Fibroblast of lung (primary cell): ENCODE results near the gene HKDC1. TPM values are rescaled to one million over a fixed set of nuclear protein-coding genes. Genes with fewer than 3 reads are reported as not detected.

ENCODE experiments used
- DNase-seq, 2 donors: peaks; one replicate each; pipeline versions ENCODE4 v3.0.0 to v3.0.0-alpha.2; 2010; ENCODE audit warnings: low read depth in 2 of 2
- H2AFZ ChIP-seq: 2 replicates; pipeline ENCODE4 v1.5.1; 2012; ENCODE audit warnings: low read length, control low read depth, inconsistent platforms
- H3K27ac ChIP-seq: 2 replicates; pipeline ENCODE4 v1.5.1; 2011; ENCODE audit warnings: low read length, control low read depth; ENCODE audit not compliant: insufficient read depth
- H3K27me3 ChIP-seq: 2 replicates; pipeline ENCODE4 v1.5.1; 2011; ENCODE audit warnings: mild to moderate bottlenecking, low read length; ENCODE audit not compliant: control insufficient read depth, insufficient read depth
- H3K36me3 ChIP-seq: 2 replicates; pipeline ENCODE4 v1.5.1; 2011; ENCODE audit warnings: low read length; ENCODE audit not compliant: control insufficient read depth, insufficient read depth
- H3K4me1 ChIP-seq: 2 replicates; pipeline ENCODE4 v1.5.1; 2011; ENCODE audit warnings: low read length; ENCODE audit not compliant: control insufficient read depth, insufficient read depth; ENCODE audit errors: extremely low read depth
- H3K4me2 ChIP-seq: 2 replicates; pipeline ENCODE4 v1.5.1; 2011; ENCODE audit warnings: low read length, control low read depth; ENCODE audit not compliant: insufficient read depth; ENCODE audit errors: extremely low read depth
- H3K4me3 ChIP-seq, 4 experiments: fragments of 200-600 bp in 1 of 4; sonication (generic) in 1 of 4; replicated peaks in 1 of 4; 2 replicates each; pipeline ENCODE4 v1.5.1; 2011 to 2016; ENCODE audit warnings: low read length in 4 of 4, low read depth in 3 of 4, mild to moderate bottlenecking in 3 of 4, control low read depth in 2 of 4, inconsistent platforms in 1 of 4, mixed read lengths in 1 of 4; ENCODE audit not compliant: insufficient read depth in 1 of 4; ENCODE audit errors: control extremely low read depth in 1 of 4
- H3K79me2 ChIP-seq: 2 replicates; pipeline ENCODE4 v1.5.1; 2012; ENCODE audit warnings: mild to moderate bottlenecking, low read length, inconsistent platforms; ENCODE audit not compliant: control insufficient read depth, insufficient read depth
- H3K9ac ChIP-seq: 2 replicates; pipeline ENCODE4 v1.5.1; 2011; ENCODE audit warnings: mild to moderate bottlenecking, low read length, control low read depth; ENCODE audit not compliant: insufficient read depth
- H3K9me3 ChIP-seq: 2 replicates; pipeline ENCODE4 v1.5.1; 2012; ENCODE audit warnings: low read depth, low read length; ENCODE audit not compliant: control insufficient read depth, insufficient read depth
- H4K20me1 ChIP-seq: 2 replicates; pipeline ENCODE4 v1.5.1; 2011; ENCODE audit warnings: low read length; ENCODE audit not compliant: control insufficient read depth, insufficient read depth; ENCODE audit errors: extremely low read depth
- CTCF ChIP-seq, 2 donors: IDR thresholded peaks in 1 of 2; conservative IDR thresholded peaks in 1 of 2; 1 replicate in 1 of 2; 2 replicates in 1 of 2; pipeline ENCODE4 v1.5.1; 2011 to 2012; ENCODE audit warnings: low read length in 2 of 2, control low read depth in 1 of 2, inconsistent platforms in 1 of 2, low read depth in 1 of 2, mild to moderate bottlenecking in 1 of 2
- EZH2 ChIP-seq: IDR thresholded peaks from 2 replicates; pipeline ENCODE4 v1.5.1; 2012; ENCODE audit warnings: low read length, control low read depth, mild to moderate bottlenecking; ENCODE audit errors: missing control alignments
- polyA plus RNA-seq, 2 donors: library from polyadenylated mRNA; depleted of rRNA in 1 of 2; stranded (reverse) in 1 of 2; unstranded in 1 of 2; fragments of >200 nt; gene quantifications; 2 replicates each; pipeline ENCODE4 v1.2.1, GENCODE V29; 2011 to 2012; ENCODE audit warnings: missing spikeins in 1 of 2
- total RNA-seq: library from RNA; depleted of rRNA; stranded (reverse); fragments of >200 nt; gene quantifications from 2 replicates; pipeline ENCODE4 v1.2.1, GENCODE V29; 2014

The HKDC1 gene
- total and polyA plus RNA-seq, 2 donors (not counting 1 experiment from before 2014, with no cell fraction given) = 0.12 to 1.8 TPM

DNA sequence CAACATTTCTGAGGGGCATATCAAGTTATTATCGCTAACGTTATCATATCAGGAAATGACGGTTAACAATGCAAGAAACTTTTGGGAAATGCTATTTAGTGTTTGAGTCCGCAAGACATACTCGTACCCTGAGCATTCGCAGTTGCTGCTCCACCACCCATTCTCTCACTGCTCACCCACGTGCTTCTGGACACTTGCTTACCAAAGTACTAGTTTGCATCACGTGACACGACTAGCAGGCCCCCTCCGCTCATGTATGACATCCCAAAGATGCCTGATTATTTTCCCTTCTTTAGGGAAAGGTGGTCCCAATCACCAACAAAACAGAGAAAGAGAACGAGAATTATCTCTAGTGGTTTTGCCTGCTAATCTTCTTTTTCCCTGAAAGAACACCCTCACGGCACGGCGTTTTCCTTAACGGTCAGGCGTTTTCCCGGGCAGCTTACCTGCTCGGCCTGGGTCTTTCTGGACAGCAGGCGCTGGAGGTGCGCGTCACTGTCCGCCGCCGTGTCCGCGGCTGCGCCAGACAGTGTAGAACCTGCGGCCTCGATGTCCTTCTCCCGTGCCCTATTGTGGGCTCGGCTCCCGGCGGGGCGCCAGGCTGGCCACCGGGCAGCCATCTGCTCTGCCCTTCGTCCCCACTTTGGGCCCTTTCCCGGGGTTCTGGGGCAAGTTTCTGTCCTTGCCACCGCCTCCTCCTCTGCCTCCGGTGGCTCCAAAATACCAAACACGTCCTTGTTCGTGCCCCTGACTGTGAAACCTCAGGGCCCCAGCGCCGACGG, 40.2 kb upstream of the HKDC1 start, which contains the start of gene SUPV3L1:
Gene SUPV3L1, plus strand, starts transcription at position 492 of the 782 bp plus-strand sequence. Its CDS starts 58 bp downstream, at position 550.
- peak within 1 kb of the TSS; percentile 85 for H2AFZ ChIP-seq
- H3K4me3 ChIP-seq = peak within 1 kb of the TSS; percentile 67 to 99 (median 96)

GRCh38 chr10:69180525-69181204, 39.5 kb upstream of the HKDC1 start:
- no peak for TF ChIP-seq EZH2
- no peak for TF ChIP-seq CTCF (conservative IDR thresholded peaks at IDR 0.05 in 1 of 2, IDR thresholded peaks at IDR 0.05 in 1 of 2; ENCODE audit: low read depth in 1 of 2, low read length in 2 of 2)
- DNase-seq = peak in 1 of 2 donors; percentile 37

More for the DNA sequence above, 40.2 kb upstream of the HKDC1 start, which contains the start of gene SUPV3L1:
- H3K27ac ChIP-seq = peak within 1 kb of the TSS; percentile 97
- peaks cover 39% of the 10 kb centered on the region for H3K79me2 ChIP-seq
- TF ChIP-seq CTCF (conservative IDR thresholded peaks at IDR 0.05 in 1 of 2, IDR thresholded peaks at IDR 0.05 in 1 of 2; ENCODE audit: low read depth in 1 of 2, low read length in 2 of 2) (no peak), EZH2 (no peak)
- H4K20me1 ChIP-seq = no peaks in the 10 kb centered on the region
- peak within 1 kb of the TSS; percentile 99 for H3K4me2 ChIP-seq
- peaks cover 12% of the 10 kb centered on the region for H3K4me1 ChIP-seq
- no peaks in the 10 kb centered on the region for H3K9me3 ChIP-seq
- peak within 1 kb of the TSS; percentile 88 for H3K9ac ChIP-seq
- peak; percentile 98 to 99 for DNase-seq
- H3K27me3 ChIP-seq = no peaks in the 10 kb centered on the region
- H3K36me3 ChIP-seq = peaks cover 2% of the 10 kb centered on the region

DNA sequence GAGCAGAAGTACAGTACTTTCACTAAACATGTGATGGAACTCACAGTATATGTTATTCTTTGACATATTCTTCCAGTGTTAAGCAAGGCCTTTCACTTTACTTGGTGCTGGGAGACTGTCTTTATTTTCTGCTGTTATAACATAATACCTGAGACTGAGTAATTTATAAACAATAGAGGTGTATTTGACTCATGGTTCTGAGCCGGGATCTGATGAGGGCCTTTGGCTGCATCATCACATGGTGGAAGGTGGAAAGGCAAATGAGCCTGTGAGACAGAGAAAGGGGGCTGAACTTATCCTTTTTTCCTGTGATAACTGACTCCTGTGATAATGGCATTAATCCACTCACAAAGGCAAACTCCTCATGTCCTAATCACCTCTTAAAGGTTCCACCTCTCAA, 38.7 kb upstream of the HKDC1 start:
- DNase-seq = no peak
- Histone ChIP-seq H3K9ac (peak overlapping the region; percentile 88), H3K36me3 (peaks cover 2% of the 10 kb centered on the region), H3K4me3 (peak overlapping the region; percentile 67 to 99 (median 96)), H3K27ac (peak overlapping the region; percentile 97), H2AFZ (no peak overlapping the region), H3K4me2 (peak overlapping the region; percentile 99), H3K9me3 (no peaks in the 10 kb centered on the region), H3K27me3 (no peaks in the 10 kb centered on the region), H3K79me2 (peaks cover 43% of the 10 kb centered on the region), H3K4me1 (peaks cover 12% of the 10 kb centered on the region), H4K20me1 (no peaks in the 10 kb centered on the region)
- TF ChIP-seq CTCF (conservative IDR thresholded peaks at IDR 0.05 in 1 of 2, IDR thresholded peaks at IDR 0.05 in 1 of 2; ENCODE audit: low read depth in 1 of 2, low read length in 2 of 2) (no peak), EZH2 (no peak)

More at GRCh38 chr10:69180525-69181204, 39.5 kb upstream of the HKDC1 start:
- Histone ChIP-seq H3K27me3 (no peaks in the 10 kb centered on the region), H3K79me2 (peaks cover 41% of the 10 kb centered on the region), H2AFZ (peak overlapping the region; percentile 70), H3K9ac (peak overlapping the region; percentile 88), H3K27ac (peak overlapping the region; percentile 97), H3K4me3 (peak overlapping the region; percentile 67 to 99 (median 96)), H3K4me2 (peak overlapping the region; percentile 99), H3K36me3 (peaks cover 2% of the 10 kb centered on the region), H3K4me1 (peaks cover 12% of the 10 kb centered on the region), H3K9me3 (no peaks in the 10 kb centered on the region), H4K20me1 (no peaks in the 10 kb centered on the region)
